CD4-positive, alpha-beta memory T cell (primary cell): ENCODE measurements around the gene PTPRU. TPM values are rescaled to one million over a fixed set of nuclear protein-coding genes. Genes with fewer than 3 reads are reported as not detected.
A peak's percentile ranks its signal among the peaks of the same experiment; 100 is the strongest.

Experiments
- CTCF ChIA-PET: fragments of 350-600 bp; sonication (Branson Sonifier 250); formaldehyde crosslinking; loops from one replicate; lab custom pipeline; 2021; ENCODE audit warnings: inconsistent platforms; ENCODE audit not compliant: partially characterized antibody; lab: Charles Lee
- POLR2A ChIA-PET: fragments of 350-600 bp; sonication (Branson Sonifier 250); formaldehyde crosslinking; loops from one replicate; lab custom pipeline; 2021; ENCODE audit not compliant: partially characterized antibody; lab: Charles Lee
- DNase-seq, 5 donors: peaks; one replicate each; pipeline versions ENCODE4 v3.0.0 to v3.0.0-alpha.2; 2020 to 2022; ENCODE audit warnings: mixed read lengths in 1 of 5
- H3K27ac ChIP-seq: one replicate; pipeline ENCODE4 v1.7.0; 2013; ENCODE audit warnings: low read depth, low read length
- H3K27me3 ChIP-seq: 2 replicates; pipeline ENCODE4 v1.7.0; 2013; ENCODE audit warnings: mild to moderate bottlenecking, low read length, moderate library complexity; ENCODE audit not compliant: insufficient read depth
- H3K36me3 ChIP-seq: 2 replicates; pipeline ENCODE4 v1.7.0; 2013; ENCODE audit warnings: mild to moderate bottlenecking, low read length, moderate library complexity; ENCODE audit not compliant: insufficient read depth
- H3K4me1 ChIP-seq: 2 replicates; pipeline ENCODE4 v1.7.0; 2013; ENCODE audit warnings: mild to moderate bottlenecking, low read length, moderate library complexity; ENCODE audit not compliant: insufficient read depth
- H3K4me3 ChIP-seq, 2 donors: one replicate each; pipeline ENCODE4 v1.7.0; 2013; ENCODE audit warnings: low read length in 2 of 2, mild to moderate bottlenecking in 1 of 2
- H3K9me3 ChIP-seq, 2 donors: one replicate each; pipeline ENCODE4 v1.7.0; 2013; ENCODE audit warnings: low read length in 2 of 2, control low read depth in 1 of 2; ENCODE audit not compliant: control insufficient read depth in 1 of 2
- H3K27ac Mint-ChIP-seq, 7 donors: one replicate each; pipeline ENCODE4 v1.8.0; 2020 to 2021; ENCODE audit warnings: mixed read lengths in 7 of 7, mild to moderate bottlenecking in 6 of 7, inconsistent platforms in 3 of 7, moderate library complexity in 3 of 7
- H3K27me3 Mint-ChIP-seq, 2 donors: one replicate each; pipeline ENCODE4 v1.8.0; 2020 to 2021; ENCODE audit warnings: mixed read lengths in 2 of 2
- H3K36me3 Mint-ChIP-seq, 2 donors: one replicate each; pipeline ENCODE4 v1.8.0; 2020 to 2021; ENCODE audit warnings: mixed read lengths in 2 of 2, inconsistent platforms in 1 of 2, mild to moderate bottlenecking in 1 of 2
- H3K4me1 Mint-ChIP-seq, 4 donors: one replicate each; pipeline ENCODE4 v1.8.0; 2020 to 2021; ENCODE audit warnings: mixed read lengths in 4 of 4, mild to moderate bottlenecking in 1 of 4
- H3K4me3 Mint-ChIP-seq, 8 donors: one replicate each; pipeline ENCODE4 v1.8.0; 2020 to 2021; ENCODE audit warnings: mixed read lengths in 8 of 8, mild to moderate bottlenecking in 7 of 8, moderate library complexity in 6 of 8, inconsistent platforms in 3 of 8
- H3K9me3 Mint-ChIP-seq, 8 donors: one replicate each; pipeline ENCODE4 v1.8.0; 2020 to 2021; ENCODE audit warnings: mixed read lengths in 8 of 8, mild to moderate bottlenecking in 5 of 8, inconsistent platforms in 3 of 8, moderate library complexity in 1 of 8
- intact Hi-C: fragments of 100-400 bp; cut with micrococcal nuclease; formaldehyde crosslinking; loops from one replicate; pipeline ENCODE4 v1.15.1; 2023
- polyA plus RNA-seq, 2 donors: library from polyadenylated mRNA; unstranded; fragments of 300-500 nt; fragmentation: Illumina TruSeq; gene quantifications; one replicate each; pipeline ENCODE4 v1.2.3, GENCODE V29; 2021
- total RNA-seq, 2 experiments: library from RNA; stranded (reverse); gene quantifications; one replicate each; pipeline ENCODE4 v1.2.3, GENCODE V29; 2021

Gene PTPRU
- total and polyA plus RNA-seq, 4 experiments from 2014 or later, result 0.38 TPM; not detected in 3

DNA sequence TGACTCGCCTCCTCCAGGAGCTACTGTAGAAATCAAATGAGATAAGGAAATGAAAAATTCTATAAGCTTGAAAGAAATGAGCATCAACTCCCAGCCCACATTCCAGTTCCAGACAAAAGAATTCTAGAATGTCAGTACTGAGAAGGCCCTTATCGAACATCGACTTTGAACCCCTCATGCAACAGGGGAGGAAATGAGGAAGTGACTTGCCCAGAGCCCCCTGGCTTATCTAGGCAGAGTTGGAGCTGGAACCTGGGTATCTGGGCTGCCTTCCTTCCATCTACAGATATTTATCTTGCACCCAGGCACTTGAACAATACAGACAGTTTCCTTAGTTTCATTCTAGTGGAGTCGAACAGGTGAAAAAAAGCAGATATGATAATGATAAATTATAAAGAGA lies 27.9 kb upstream of the PTPRU start:
- H3K27ac Mint-ChIP-seq, result peak overlapping the region in 1 of 7 donors; percentile 79
- intact Hi-C loops, result no loop called here
- H3K4me1 ChIP-seq, result no peaks in the 10 kb centered on the region
- DNase-seq, result no peak
- ChIA-PET CTCF (interaction anchor here (0.6 kb wide), 1 partner anchor 384 kb away, joined by 5 read pairs; no protein-coding TSS in a partner anchor), POLR2A (no interaction called here)
- H3K9me3 Mint-ChIP-seq, result no peaks in the 10 kb centered on the region
- peaks cover 6% of the 10 kb centered on the region for H3K36me3 ChIP-seq
- no peak overlapping the region for H3K27ac ChIP-seq
- no peaks in the 10 kb centered on the region for H3K9me3 ChIP-seq
- no peaks in the 10 kb centered on the region for H3K27me3 Mint-ChIP-seq
- no peak overlapping the region for H3K4me3 Mint-ChIP-seq
- no peaks in the 10 kb centered on the region for H3K27me3 ChIP-seq
- peaks cover 0 to under 1% (median 0%) of the 10 kb centered on the region in 4 donors for H3K4me1 Mint-ChIP-seq
- H3K36me3 Mint-ChIP-seq, result peaks cover 14 to 43% of the 10 kb centered on the region in 2 donors
- no peak overlapping the region for H3K4me3 ChIP-seq

DNA sequence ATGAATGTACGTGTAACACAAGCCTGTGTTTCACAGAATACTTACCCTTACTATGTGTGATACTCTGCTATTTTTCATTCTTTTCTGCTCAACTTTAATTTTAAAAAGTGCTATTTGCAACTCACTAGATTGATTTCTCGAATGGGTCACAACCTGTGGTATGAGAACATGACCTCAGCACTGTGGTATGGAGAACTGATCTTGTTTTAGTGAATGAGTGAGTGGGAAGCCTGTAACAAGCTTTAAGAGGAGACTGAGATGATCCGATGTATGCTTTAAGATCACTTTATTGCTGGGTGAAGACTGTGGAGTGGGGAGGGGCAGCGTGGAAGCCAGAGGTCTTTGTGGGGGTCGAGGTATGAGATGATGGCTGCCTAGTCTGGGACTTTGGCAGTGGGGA lies 27.1 kb upstream of the PTPRU start:
- intact Hi-C loops, result no loop called here
- no peaks in the 10 kb centered on the region for H3K9me3 Mint-ChIP-seq
- ChIA-PET CTCF (interaction anchor here (0.6 kb wide), 1 partner anchor 385 kb away, joined by 5 read pairs; no protein-coding TSS in a partner anchor), POLR2A (no interaction called here)
- no peak overlapping the region for H3K27ac ChIP-seq
- H3K27ac Mint-ChIP-seq, result peak overlapping the region in 1 of 7 donors; percentile 2
- H3K27me3 Mint-ChIP-seq, result no peaks in the 10 kb centered on the region
- H3K4me3 Mint-ChIP-seq, result no peak overlapping the region
- no peaks in the 10 kb centered on the region for H3K27me3 ChIP-seq
- no peak for DNase-seq
- no peak overlapping the region for H3K4me3 ChIP-seq
- H3K9me3 ChIP-seq, result no peaks in the 10 kb centered on the region
- H3K4me1 ChIP-seq, result no peaks in the 10 kb centered on the region
- H3K4me1 Mint-ChIP-seq, result no peaks in the 10 kb centered on the region
- peaks cover 18 to 46% of the 10 kb centered on the region in 2 donors for H3K36me3 Mint-ChIP-seq
- peaks cover 6% of the 10 kb centered on the region for H3K36me3 ChIP-seq

GRCh38 chr1:29210278-29211085 lies 25.8 kb upstream of the PTPRU start:
- Histone ChIP-seq H3K9me3 (no peaks in the 10 kb centered on the region), H3K27ac (no peak overlapping the region), H3K4me1 (no peaks in the 10 kb centered on the region), H3K27me3 (no peaks in the 10 kb centered on the region), H3K36me3 (peaks cover 6% of the 10 kb centered on the region), H3K4me3 (no peak overlapping the region)
- H3K9me3 Mint-ChIP-seq, result no peaks in the 10 kb centered on the region
- H3K4me3 Mint-ChIP-seq, result no peak overlapping the region
- DNase-seq, result no peak
- H3K27me3 Mint-ChIP-seq, result no peaks in the 10 kb centered on the region
- intact Hi-C loops, result no loop called here
- CTCF ChIA-PET, result interaction anchor here (1.5 kb wide), 1 partner anchor 8 kb away, joined by 4 read pairs; no protein-coding TSS in a partner anchor
- POLR2A ChIA-PET, result no interaction called here
- H3K4me1 Mint-ChIP-seq, result peaks cover 0 to 1% (median 0%) of the 10 kb centered on the region in 4 donors
- H3K27ac Mint-ChIP-seq, result peak overlapping the region in 1 of 7 donors; percentile 12
- peaks cover 24 to 51% of the 10 kb centered on the region in 2 donors for H3K36me3 Mint-ChIP-seq

DNA sequence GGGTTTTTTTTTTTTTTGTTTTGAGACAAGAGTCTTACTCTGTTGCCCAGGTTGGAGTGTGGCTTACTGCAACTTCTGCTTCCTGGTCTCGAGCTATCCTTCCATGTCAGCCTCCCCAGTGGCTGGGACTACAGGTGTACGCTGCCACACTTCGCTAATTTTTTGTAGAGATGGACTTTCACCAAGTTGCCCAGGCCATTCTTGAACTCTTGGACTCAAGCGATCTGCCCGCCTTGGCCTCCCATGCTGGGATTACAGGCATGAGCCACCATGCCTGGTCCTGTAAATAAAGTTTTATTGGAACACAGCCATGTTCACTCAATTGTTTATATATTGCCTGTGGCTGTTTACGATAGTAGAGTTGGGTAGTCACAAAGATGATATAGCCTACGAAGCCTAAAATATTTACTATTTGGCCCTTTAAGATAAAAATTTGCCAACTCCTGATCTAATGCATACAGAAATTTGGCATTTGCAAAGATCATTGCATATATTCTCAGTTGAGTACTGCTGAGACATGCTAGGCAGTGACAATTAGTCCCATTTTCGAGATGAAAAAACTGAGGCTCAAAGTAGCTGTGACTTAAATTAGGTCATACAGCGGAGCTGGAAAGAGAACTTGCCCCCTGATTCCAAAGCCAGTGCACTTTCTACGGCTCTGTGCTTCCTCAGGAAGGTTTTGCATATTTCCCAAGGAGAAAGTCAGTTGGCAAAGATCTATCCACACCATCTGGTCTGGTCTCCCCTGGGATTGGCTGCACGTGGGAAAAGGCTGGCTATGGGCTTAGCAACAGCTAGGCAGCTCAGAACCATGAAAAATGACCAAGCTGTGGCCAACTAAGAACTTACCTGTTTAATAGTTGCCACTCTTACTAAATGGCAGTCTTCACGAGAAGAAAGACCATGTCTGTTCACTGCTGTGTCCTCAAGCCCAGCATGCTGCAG lies 25.0 kb upstream of the PTPRU start:
- Histone ChIP-seq H3K9me3 (no peaks in the 10 kb centered on the region), H3K27ac (no peak overlapping the region), H3K36me3 (no peaks in the 10 kb centered on the region), H3K4me1 (no peaks in the 10 kb centered on the region), H3K4me3 (no peak overlapping the region), H3K27me3 (no peaks in the 10 kb centered on the region)
- H3K27me3 Mint-ChIP-seq, result no peaks in the 10 kb centered on the region
- H3K4me3 Mint-ChIP-seq, result no peak overlapping the region
- POLR2A ChIA-PET, result no interaction called here
- H3K9me3 Mint-ChIP-seq, result no peaks in the 10 kb centered on the region
- CTCF ChIA-PET, result interaction anchor here (1.5 kb wide), 1 partner anchor 9 kb away, joined by 4 read pairs; no protein-coding TSS in a partner anchor
- DNase-seq, result no peak
- H3K27ac Mint-ChIP-seq, result no peak overlapping the region
- H3K36me3 Mint-ChIP-seq, result peaks cover 26 to 50% of the 10 kb centered on the region in 2 donors
- intact Hi-C loops, result no loop called here
- peaks cover 0 to 1% (median 0%) of the 10 kb centered on the region in 4 donors for H3K4me1 Mint-ChIP-seq

- no peak for DNase-seq
- H3K9me3 Mint-ChIP-seq, result no peaks in the 10 kb centered on the region
- H3K9me3 ChIP-seq, result no peaks in the 10 kb centered on the region
- H3K36me3 ChIP-seq, result no peaks in the 10 kb centered on the region
- H3K27me3 Mint-ChIP-seq, result no peaks in the 10 kb centered on the region
- H3K27me3 ChIP-seq, result no peaks in the 10 kb centered on the region
- peaks cover 0 to 1% (median 0%) of the 10 kb centered on the region in 4 donors for H3K4me1 Mint-ChIP-seq
- H3K4me3 ChIP-seq, result no peak overlapping the region
- peaks cover 29 to 52% of the 10 kb centered on the region in 2 donors for H3K36me3 Mint-ChIP-seq
- ChIA-PET POLR2A (no interaction called here), CTCF (no interaction called here)
- no peak overlapping the region for H3K4me3 Mint-ChIP-seq
- H3K27ac Mint-ChIP-seq, result peak overlapping the region in 1 of 7 donors; percentile 80
- intact Hi-C loops, result no loop called here
- H3K27ac ChIP-seq, result no peak overlapping the region
- no peaks in the 10 kb centered on the region for H3K4me1 ChIP-seq
These were observed 23.3 kb upstream of the PTPRU start for GRCh38 chr1:29213055-29213454.

- Histone ChIP-seq H3K36me3 (no peaks in the 10 kb centered on the region), H3K4me1 (no peaks in the 10 kb centered on the region), H3K27ac (no peak overlapping the region), H3K27me3 (no peaks in the 10 kb centered on the region), H3K4me3 (no peak overlapping the region), H3K9me3 (no peaks in the 10 kb centered on the region)
- no peak overlapping the region for H3K27ac Mint-ChIP-seq
- H3K9me3 Mint-ChIP-seq, result no peaks in the 10 kb centered on the region
- H3K4me1 Mint-ChIP-seq, result peaks cover 0 to 2% (median 0%) of the 10 kb centered on the region in 4 donors
- no peak for DNase-seq
- H3K4me3 Mint-ChIP-seq, result no peak overlapping the region
- intact Hi-C loops, result no loop called here
- H3K27me3 Mint-ChIP-seq, result no peaks in the 10 kb centered on the region
- POLR2A ChIA-PET, result no interaction called here
- H3K36me3 Mint-ChIP-seq, result peaks cover 26 to 31% of the 10 kb centered on the region in 2 donors
- CTCF ChIA-PET, result interaction anchor here (1.4 kb wide), 1 partner anchor 16 kb away, joined by 4 read pairs; no protein-coding TSS in a partner anchor
These were observed 18.7 kb upstream of the PTPRU start for GRCh38 chr1:29217633-29218032.

DNA sequence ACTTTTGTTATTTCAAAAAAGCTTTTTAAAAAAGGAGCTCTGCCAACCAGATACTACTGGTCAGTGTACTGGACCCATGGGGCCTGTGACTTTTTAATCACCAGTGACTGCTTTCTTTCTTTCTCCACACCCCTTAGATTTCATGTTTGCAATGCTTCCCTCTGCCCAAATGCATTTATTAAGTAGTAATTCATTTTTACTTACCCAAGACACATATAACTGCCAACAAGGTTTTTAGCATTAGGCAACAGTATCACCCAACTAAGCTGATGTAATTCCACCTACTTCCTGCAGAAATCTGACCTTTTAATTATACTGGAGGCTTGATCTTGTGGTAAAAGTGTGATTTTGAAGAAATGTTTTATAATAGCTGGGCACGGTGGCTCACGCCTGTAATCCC lies 18.1 kb upstream of the PTPRU start:
- Histone ChIP-seq H3K4me1 (no peaks in the 10 kb centered on the region), H3K36me3 (no peaks in the 10 kb centered on the region), H3K9me3 (no peaks in the 10 kb centered on the region), H3K4me3 (no peak overlapping the region), H3K27ac (no peak overlapping the region), H3K27me3 (no peaks in the 10 kb centered on the region)
- Mint-ChIP-seq H3K36me3 (peaks cover 22 to 25% of the 10 kb centered on the region in 2 donors), H3K4me1 (peaks cover 0 to 2% (median 0%) of the 10 kb centered on the region in 4 donors), H3K9me3 (no peaks in the 10 kb centered on the region), H3K27ac (no peak overlapping the region), H3K4me3 (no peak overlapping the region), H3K27me3 (no peaks in the 10 kb centered on the region)
- POLR2A ChIA-PET, result no interaction called here
- no peak for DNase-seq
- intact Hi-C loops, result no loop called here
- CTCF ChIA-PET, result interaction anchor here (1.4 kb wide), 1 partner anchor 16 kb away, joined by 4 read pairs; no protein-coding TSS in a partner anchor
